PC-3 (cell line): Measurements from ENCODE around the gene PPIL1.
A peak's percentile ranks its signal among the peaks of the same experiment; 100 is the strongest.

Source experiments
- EZH2 ChIP-seq: fragments of 300-600 bp; sonication (generic); IDR thresholded peaks from one replicate; pipeline ENCODE4 v1.6.1; 2017; ENCODE audit warnings: antibody characterized with exemption, mild to moderate bottlenecking, low read length; ENCODE audit not compliant: unreplicated experiment
- EZH2phosphoT487 ChIP-seq: fragments of 300-600 bp; sonication (generic); IDR thresholded peaks from 2 replicates; pipeline ENCODE4 v1.6.1; 2018; ENCODE audit warnings: mild to moderate bottlenecking, antibody characterized with exemption, low read length, borderline replicate concordance
- TF ChIP-seq, protein P1 (sequence below): fragments of 300-600 bp; sonication (generic); conservative IDR thresholded peaks from 2 replicates; pipeline ENCODE4 v1.5.1; 2017; ENCODE audit warnings: antibody characterized with exemption, low read depth, mild to moderate bottlenecking, low read length

DNA sequence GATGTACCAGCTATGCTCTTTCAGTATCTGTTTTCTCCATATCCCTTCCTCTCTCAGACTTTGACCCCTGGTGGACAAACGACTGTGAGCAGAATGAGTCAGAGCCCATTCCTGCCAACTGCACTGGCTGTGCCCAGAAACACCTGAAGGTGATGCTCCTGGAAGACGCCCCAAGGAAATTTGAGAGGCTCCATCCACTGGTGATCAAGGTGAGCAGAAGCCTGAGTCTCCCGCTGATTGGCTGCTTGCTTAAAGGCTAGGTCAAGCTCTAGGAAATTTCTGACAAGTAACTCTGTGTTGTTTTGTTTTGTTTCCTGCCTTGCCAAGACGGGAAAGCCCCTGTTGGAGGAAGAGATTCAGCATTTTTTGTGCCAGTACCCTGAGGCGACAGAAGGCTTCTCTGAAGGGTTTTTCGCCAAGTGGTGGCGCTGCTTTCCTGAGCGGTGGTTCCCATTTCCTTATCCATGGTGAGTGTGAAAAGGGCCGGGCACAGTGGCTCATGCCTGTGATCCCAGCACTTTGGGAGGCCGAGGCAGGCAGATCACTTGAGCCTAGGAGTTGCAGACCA, 39.7 kb upstream of the PPIL1 start:
- TF ChIP-seq, protein P1, sequence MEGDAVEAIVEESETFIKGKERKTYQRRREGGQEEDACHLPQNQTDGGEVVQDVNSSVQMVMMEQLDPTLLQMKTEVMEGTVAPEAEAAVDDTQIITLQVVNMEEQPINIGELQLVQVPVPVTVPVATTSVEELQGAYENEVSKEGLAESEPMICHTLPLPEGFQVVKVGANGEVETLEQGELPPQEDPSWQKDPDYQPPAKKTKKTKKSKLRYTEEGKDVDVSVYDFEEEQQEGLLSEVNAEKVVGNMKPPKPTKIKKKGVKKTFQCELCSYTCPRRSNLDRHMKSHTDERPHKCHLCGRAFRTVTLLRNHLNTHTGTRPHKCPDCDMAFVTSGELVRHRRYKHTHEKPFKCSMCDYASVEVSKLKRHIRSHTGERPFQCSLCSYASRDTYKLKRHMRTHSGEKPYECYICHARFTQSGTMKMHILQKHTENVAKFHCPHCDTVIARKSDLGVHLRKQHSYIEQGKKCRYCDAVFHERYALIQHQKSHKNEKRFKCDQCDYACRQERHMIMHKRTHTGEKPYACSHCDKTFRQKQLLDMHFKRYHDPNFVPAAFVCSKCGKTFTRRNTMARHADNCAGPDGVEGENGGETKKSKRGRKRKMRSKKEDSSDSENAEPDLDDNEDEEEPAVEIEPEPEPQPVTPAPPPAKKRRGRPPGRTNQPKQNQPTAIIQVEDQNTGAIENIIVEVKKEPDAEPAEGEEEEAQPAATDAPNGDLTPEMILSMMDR, result peak; percentile 63
- no peak for TF ChIP-seq EZH2
- no peak for TF ChIP-seq EZH2phosphoT487
